Measurements from ENCODE around the gene KLRC3.
"Not testable (repeated sequence)": the region's sequence is repeated elsewhere in the genome, so short reads cannot be mapped to it uniquely, and the experiment has no call there.

Gene KLRC3

GRCh38 chr12:10368206-10369171, 51.9 kb downstream of the KLRC3 start:
- DNase-seq = no peak

GRCh38 chr12:10367714-10368113, 52.7 kb downstream of the KLRC3 start:
- not testable (repeated sequence) for DNase-seq

GRCh38 chr12:10366875-10367274, 53.5 kb downstream of the KLRC3 start:
- no peak for DNase-seq

GRCh38 chr12:10365696-10366405, 54.5 kb downstream of the KLRC3 start:
- no peak for DNase-seq

- peak; percentile 54 to 66 for DNase-seq
Measured at GRCh38 chr12:10364815-10365622, 55.4 kb downstream of the KLRC3 start.

GRCh38 chr12:10363914-10364814, 56.2 kb downstream of the KLRC3 start:
- peak; percentile 56 to 59 for DNase-seq

GRCh38 chr12:10363658-10363913, 56.8 kb downstream of the KLRC3 start:
- DNase-seq = no peak

- no peak for DNase-seq
Measured at GRCh38 chr12:10362828-10363657, 57.4 kb downstream of the KLRC3 start.

GRCh38 chr12:10362325-10362724, 58.1 kb downstream of the KLRC3 start:
- DNase-seq = no peak

All from activated T-cell treated with anti-CD3 and anti-CD28 coated beads, Interleukin-2, amount 50 U/mL, for 48 hours (primary cell).